HEK293T (cell line): ENCODE results near the gene TRAF6.
"Not testable (repeated sequence)": the region's sequence is repeated elsewhere in the genome, so short reads cannot be mapped to it uniquely, and the experiment has no call there.

ENCODE experiments used
- ARNT ChIP-seq: fragments of 450-650 bp; IDR thresholded peaks from 2 replicates; pipeline ENCODE4 v1.6.1; 2017; ENCODE audit warnings: mild to moderate bottlenecking
- BHLHE40 ChIP-seq: fragments of 450-650 bp; IDR thresholded peaks from 2 replicates; pipeline ENCODE4 v1.6.1; 2016; ENCODE audit warnings: mild to moderate bottlenecking, moderate library complexity, borderline replicate concordance
- ELF4 ChIP-seq: fragments of 450-650 bp; IDR thresholded peaks from 2 replicates; pipeline ENCODE4 v1.6.1; 2017; ENCODE audit warnings: antibody characterized with exemption
- FOXA1 ChIP-seq: fragments of 450-650 bp; IDR thresholded peaks from 2 replicates; pipeline ENCODE4 v1.6.1; 2016; ENCODE audit warnings: mild to moderate bottlenecking
- FOXK2 ChIP-seq: fragments of 450-650 bp; IDR thresholded peaks from 2 replicates; pipeline ENCODE4 v1.6.1; 2016; ENCODE audit warnings: mild to moderate bottlenecking
- FOXM1 ChIP-seq: fragments of 450-650 bp; IDR thresholded peaks from 2 replicates; pipeline ENCODE4 v1.6.1; 2017; ENCODE audit warnings: mild to moderate bottlenecking, borderline replicate concordance
- HDGF ChIP-seq: fragments of 450-650 bp; IDR thresholded peaks from 2 replicates; pipeline ENCODE4 v1.6.1; 2017; ENCODE audit warnings: antibody characterized with exemption, borderline replicate concordance
- L3MBTL2 ChIP-seq: fragments of 450-650 bp; conservative IDR thresholded peaks from 2 replicates; pipeline ENCODE4 v1.6.1; 2016; ENCODE audit warnings: mild to moderate bottlenecking
- NFRKB ChIP-seq: fragments of 450-650 bp; IDR thresholded peaks from 2 replicates; pipeline ENCODE4 v1.6.1; 2016; ENCODE audit warnings: mild to moderate bottlenecking, moderate library complexity
- PKNOX1 ChIP-seq: fragments of 450-650 bp; IDR thresholded peaks from 2 replicates; pipeline ENCODE4 v1.6.1; 2016
- SP1 ChIP-seq: fragments of 450-650 bp; IDR thresholded peaks from 2 replicates; pipeline ENCODE4 v1.6.1; 2017
- SUZ12 ChIP-seq: fragments of 450-650 bp; IDR thresholded peaks from 2 replicates; pipeline ENCODE4 v1.6.1; 2016; ENCODE audit warnings: mild to moderate bottlenecking
- TARDBP ChIP-seq: fragments of 450-650 bp; IDR thresholded peaks from 2 replicates; pipeline ENCODE4 v1.6.1; 2016
- ZNF384 ChIP-seq: fragments of 450-650 bp; IDR thresholded peaks from 2 replicates; pipeline ENCODE4 v1.6.1; 2016

GRCh38 chr11:36557390-36557789 lies 47.3 kb upstream of the TRAF6 start:
- TF ChIP-seq NFRKB, ARNT, FOXA1, BHLHE40, ELF4, HDGF, L3MBTL2, SP1, PKNOX1, FOXK2, TARDBP, SUZ12, FOXM1, ZNF384: not testable (repeated sequence)
